Testis (tissue), 2 donors: ENCODE results near the gene CPEB1.

Experiments used
- CTCF ChIP-seq, 3 experiments: fragments of 450-650 bp in 2 of 3; fragments of 200-600 bp in 1 of 3; sonication (generic) in 1 of 3; IDR thresholded peaks; one replicate each; pipeline ENCODE4 v1.5.1; 2016 to 2019; ENCODE audit warnings: antibody characterized with exemption in 3 of 3, mild to moderate bottlenecking in 2 of 3, moderate library complexity in 1 of 3
- POLR2A ChIP-seq: fragments of 450-650 bp; IDR thresholded peaks from one replicate; pipeline ENCODE4 v1.6.1; 2017; ENCODE audit warnings: antibody characterized with exemption, mild to moderate bottlenecking, moderate library complexity

DNA sequence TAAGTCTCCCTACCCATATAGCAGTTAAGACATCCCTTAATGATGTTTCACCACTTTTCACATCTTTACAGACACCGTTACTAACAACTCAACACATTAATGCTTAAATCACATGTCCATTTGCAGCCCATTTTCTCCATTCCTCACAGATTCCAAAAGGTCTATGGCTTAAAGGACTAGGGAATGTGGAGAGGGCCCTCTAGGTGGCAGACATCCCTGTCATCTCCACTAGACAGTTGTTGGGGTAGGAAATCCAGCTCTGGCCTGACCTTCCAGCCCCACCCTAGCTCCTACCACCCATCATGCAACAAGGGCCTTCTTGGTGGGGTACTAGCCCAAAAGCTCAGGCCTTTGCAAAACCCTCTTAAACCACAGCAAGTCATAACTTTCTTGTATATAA is 25.2 kb downstream of the CPEB1 start:
- no peak for TF ChIP-seq POLR2A
- no peak for TF ChIP-seq CTCF (IDR thresholded peaks at IDR 0.05)
